GM12872 (cell line): ENCODE measurements around the gene ZNF609.

Experiments
- CTCF ChIP-seq: IDR thresholded peaks from 3 replicates; pipeline ENCODE4 v1.5.1; 2011; ENCODE audit warnings: low read depth, mild to moderate bottlenecking, low read length, moderate library complexity; ENCODE audit not compliant: insufficient read depth

The ZNF609 gene

GRCh38 chr15:64528871-64529270 is 68.5 kb downstream of the ZNF609 start:
- TF ChIP-seq CTCF: no peak

GRCh38 chr15:64530472-64530871 is 70.1 kb downstream of the ZNF609 start:
- TF ChIP-seq CTCF: no peak

GRCh38 chr15:64530918-64531317 is 70.5 kb downstream of the ZNF609 start:
- no peak for TF ChIP-seq CTCF

- TF ChIP-seq CTCF: no peak
Measured at GRCh38 chr15:64532521-64533315, 72.3 kb downstream of the ZNF609 start.

- TF ChIP-seq CTCF: no peak
Measured at GRCh38 chr15:64535460-64536243, 75.3 kb downstream of the ZNF609 start.

GRCh38 chr15:64536244-64536836 is 76.0 kb downstream of the ZNF609 start:
- TF ChIP-seq CTCF: no peak

GRCh38 chr15:64542091-64542490 is 81.7 kb downstream of the ZNF609 start:
- TF ChIP-seq CTCF: no peak
